Measurements from ENCODE around the gene CST5.

The CST5 gene

DNA sequence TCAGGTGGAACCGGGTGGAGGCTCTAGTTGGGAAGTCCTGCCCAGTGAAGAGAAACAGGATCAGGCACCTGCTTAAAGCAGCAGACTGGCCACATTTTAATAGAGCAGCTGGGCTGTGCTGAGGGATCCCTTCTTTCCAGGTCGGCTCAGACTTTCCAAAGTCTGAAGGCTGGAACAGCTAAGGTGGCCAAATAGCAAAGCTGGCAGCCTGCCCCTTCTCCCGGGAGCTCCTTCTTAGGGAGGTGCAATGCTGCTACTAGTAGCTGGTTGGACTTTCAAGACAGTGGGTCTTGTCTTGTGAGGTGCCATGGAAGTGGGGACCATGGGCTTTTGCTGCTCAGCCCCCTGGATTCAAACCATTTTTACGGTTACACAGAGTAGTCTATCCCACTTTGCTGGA lies 30.7 kb upstream of the CST5 start:
- TF ChIP-seq, protein P1, sequence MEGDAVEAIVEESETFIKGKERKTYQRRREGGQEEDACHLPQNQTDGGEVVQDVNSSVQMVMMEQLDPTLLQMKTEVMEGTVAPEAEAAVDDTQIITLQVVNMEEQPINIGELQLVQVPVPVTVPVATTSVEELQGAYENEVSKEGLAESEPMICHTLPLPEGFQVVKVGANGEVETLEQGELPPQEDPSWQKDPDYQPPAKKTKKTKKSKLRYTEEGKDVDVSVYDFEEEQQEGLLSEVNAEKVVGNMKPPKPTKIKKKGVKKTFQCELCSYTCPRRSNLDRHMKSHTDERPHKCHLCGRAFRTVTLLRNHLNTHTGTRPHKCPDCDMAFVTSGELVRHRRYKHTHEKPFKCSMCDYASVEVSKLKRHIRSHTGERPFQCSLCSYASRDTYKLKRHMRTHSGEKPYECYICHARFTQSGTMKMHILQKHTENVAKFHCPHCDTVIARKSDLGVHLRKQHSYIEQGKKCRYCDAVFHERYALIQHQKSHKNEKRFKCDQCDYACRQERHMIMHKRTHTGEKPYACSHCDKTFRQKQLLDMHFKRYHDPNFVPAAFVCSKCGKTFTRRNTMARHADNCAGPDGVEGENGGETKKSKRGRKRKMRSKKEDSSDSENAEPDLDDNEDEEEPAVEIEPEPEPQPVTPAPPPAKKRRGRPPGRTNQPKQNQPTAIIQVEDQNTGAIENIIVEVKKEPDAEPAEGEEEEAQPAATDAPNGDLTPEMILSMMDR (IDR thresholded peaks at IDR 0.05) = no peak

DNA sequence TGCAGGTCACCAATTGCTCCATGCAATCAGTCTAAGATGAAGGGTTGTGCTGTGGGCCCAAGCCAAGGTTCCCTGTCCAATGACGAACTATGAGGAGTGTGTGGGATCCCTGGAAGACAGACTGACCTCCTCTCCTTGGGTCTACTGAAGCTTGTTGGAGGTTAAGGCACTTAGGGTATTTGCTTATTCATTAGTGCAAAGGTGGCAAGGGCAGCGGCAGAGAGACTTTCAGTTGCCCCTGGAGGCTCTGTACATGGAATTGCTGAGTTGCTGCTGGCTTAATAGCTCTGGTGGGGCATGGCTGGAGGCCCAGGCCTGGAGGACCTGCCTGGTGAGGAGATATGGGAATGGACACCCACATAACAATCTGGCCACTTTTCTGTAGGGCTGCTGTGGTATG lies 29.8 kb upstream of the CST5 start:
- TF ChIP-seq, protein P1 (IDR thresholded peaks at IDR 0.05) = no peak

- TF ChIP-seq, protein P1 (IDR thresholded peaks at IDR 0.05) = no peak
These were observed 28.0 kb upstream of the CST5 start for GRCh38 chr20:23907579-23907978.

GRCh38 chr20:23889775-23890187 lies 10.2 kb upstream of the CST5 start:
- TF ChIP-seq, protein P1 (IDR thresholded peaks at IDR 0.05) = peak; percentile 85

- TF ChIP-seq, protein P1 (IDR thresholded peaks at IDR 0.05) = no peak
These were observed 8.3 kb upstream of the CST5 start for GRCh38 chr20:23887856-23888255.

GRCh38 chr20:23884771-23885162 lies 5.2 kb upstream of the CST5 start:
- TF ChIP-seq, protein P1 (IDR thresholded peaks at IDR 0.05) = no peak

DNA sequence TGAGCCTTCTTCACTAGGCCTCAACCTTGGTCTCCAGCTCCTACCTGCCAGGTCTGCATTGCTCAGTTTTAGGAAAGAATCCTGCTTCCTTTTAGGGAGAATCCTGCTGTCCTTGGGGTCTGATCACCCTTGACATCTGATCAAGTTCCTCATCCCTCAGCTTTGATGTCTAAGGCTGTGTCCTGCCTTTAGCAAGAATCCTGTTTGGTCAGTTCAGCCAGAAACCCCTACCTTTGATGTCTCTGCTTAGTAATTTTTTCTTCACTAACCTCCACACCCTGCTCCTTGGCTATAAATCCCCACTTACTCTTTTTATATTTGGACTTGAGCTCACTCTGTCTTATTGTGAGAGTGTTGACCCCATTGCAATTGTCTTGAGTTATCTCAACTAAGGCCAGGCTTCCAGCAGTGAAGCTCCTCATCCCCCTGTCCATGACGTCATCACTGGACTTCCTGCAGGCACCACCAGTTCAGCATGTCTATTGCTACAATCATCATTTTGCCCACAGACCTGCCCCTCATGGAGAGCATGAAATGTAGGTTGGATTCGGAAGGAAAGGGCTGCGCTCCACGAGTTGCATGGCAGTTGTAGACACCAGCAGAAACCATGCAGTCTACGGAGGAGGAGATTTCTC lies 4.7 kb upstream of the CST5 start:
- TF ChIP-seq, protein P1 (IDR thresholded peaks at IDR 0.05) = no peak

DNA sequence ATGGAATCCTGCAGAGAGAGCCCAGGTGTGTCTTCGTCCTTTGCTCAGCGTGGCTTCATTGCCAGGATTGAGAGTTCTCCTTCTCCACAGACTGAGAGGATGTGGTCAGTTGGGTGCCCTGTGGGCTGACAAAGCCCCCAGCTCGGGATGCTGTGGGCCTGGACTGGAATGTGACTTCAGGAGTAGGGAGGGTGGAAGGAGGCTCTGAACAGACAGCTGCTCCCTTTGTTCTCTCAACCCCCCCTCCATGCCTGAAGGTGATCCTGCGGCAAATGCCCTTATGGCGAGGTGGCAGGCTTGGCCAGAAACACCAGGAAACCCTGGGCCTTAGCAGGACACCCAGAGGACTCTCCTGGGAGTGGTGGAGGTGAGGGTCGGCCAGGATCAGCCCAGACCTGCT lies 1.8 kb upstream of the CST5 start:
- TF ChIP-seq, protein P1 (IDR thresholded peaks at IDR 0.05) = no peak
